Left lung (tissue), 14 donors: ENCODE results near the gene PRICKLE3. TPM values are rescaled to one million over a fixed set of nuclear protein-coding genes. Genes with fewer than 3 reads are reported as not detected.

Source experiments
- ATAC-seq: fragments of 200-7000 bp; cut with Tn5 transposase; one replicate; pipeline ENCODE4 v1.9.1; 2020; ENCODE audit warnings: moderate library complexity
- DNase-seq, 4 donors: peaks; one replicate each; pipeline ENCODE4 v3.0.0-alpha.2; 2013 to 2020
- H3K27ac ChIP-seq, 2 donors: fragments of 200-600 bp; sonication (generic) in 1 of 2; one replicate each; pipeline versions ENCODE4 v1.5.0 to v1.8.0; 2020 to 2021
- H3K27me3 ChIP-seq, 2 donors: fragments of 200-600 bp; sonication (generic) in 1 of 2; one replicate each; pipeline versions ENCODE4 v1.5.0 to v1.8.0; 2020 to 2021
- H3K36me3 ChIP-seq, 2 donors: fragments of 200-600 bp; sonication (generic) in 1 of 2; one replicate each; pipeline versions ENCODE4 v1.5.0 to v1.8.0; 2020 to 2021
- H3K4me1 ChIP-seq, 2 donors: fragments of 200-600 bp; one replicate each; pipeline ENCODE4 v1.8.0; 2021
- H3K4me3 ChIP-seq, 2 donors: fragments of 200-600 bp; sonication (generic) in 1 of 2; one replicate each; pipeline versions ENCODE4 v1.5.0 to v1.8.0; 2020 to 2021; ENCODE audit warnings: mild to moderate bottlenecking in 1 of 2
- H3K9me3 ChIP-seq, 2 donors: fragments of 200-600 bp; sonication (generic) in 1 of 2; one replicate each; pipeline versions ENCODE4 v1.5.0 to v1.8.0; 2020 to 2021
- intact Hi-C, 2 donors: fragments of 100-400 bp; cut with DNase I; formaldehyde crosslinking; loops; one replicate each; pipeline versions ENCODE4 v1.11.2 to v1.14.2; 2022
- long read RNA-seq, 12 donors: library from polyadenylated mRNA in 2 of 12; unstranded in 2 of 12; transcript quantifications; one replicate each; pipeline ENCODE4 v2.0.0 and lab custom pipeline, GENCODE V29; 2019 to 2026
- polyA plus RNA-seq, 6 donors: library from polyadenylated mRNA; unstranded; fragments of 120-200 nt; gene quantifications; one replicate each; pipeline ENCODE4 v1.2.1, GENCODE V29; 2013; ENCODE audit not compliant: insufficient read length in 6 of 6
- total RNA-seq, 2 donors: library from RNA; stranded (reverse); fragmentation: NEBNext Ultra II Directional; extraction: Animal tissue kit (Norgen Biotek cat#: 25700); gene quantifications; one replicate each; pipeline ENCODE4 v1.2.1, GENCODE V29; 2021
- TF ChIP-seq, protein P1 (sequence below), 2 donors: fragments of 200-600 bp; sonication (generic) in 1 of 2; IDR thresholded peaks; one replicate each; pipeline versions ENCODE4 v1.5.0 to v1.8.0; 2021; ENCODE audit warnings: antibody characterized with exemption in 2 of 2
- donor health status: DM: no; HTN: yes; CAD: no.
- donor health status: DM: no; HTN: no; CAD: no.

The PRICKLE3 gene
- total RNA-seq (10 to 100 TPM; 14.0 to 17.6 TPM), polyA plus RNA-seq (1 to 10 TPM; 5.5 to 6.6 (median 5.6) TPM)
- long read RNA-seq, donor 1, partial matches to known transcripts, result 0 of 2 reads
- long read RNA-seq, donor 1, other reads (novel, unspliced or antisense), result 0 of 2 reads
- long read RNA-seq, donor 2, partial matches to known transcripts, result 0 of 2 reads
- long read RNA-seq, donor 2, other reads (novel, unspliced or antisense), result 0 of 2 reads
- long read RNA-seq, donor 3, partial matches to known transcripts, result 0 of 2 reads
- long read RNA-seq, donor 3, other reads (novel, unspliced or antisense), result 0 of 2 reads
- long read RNA-seq, donor 4, partial matches to known transcripts, result 0 of 2 reads
- long read RNA-seq, donor 4, other reads (novel, unspliced or antisense), result 2 of 2 reads
- long read RNA-seq, donor 5, partial matches to known transcripts, result 0 of 2 reads
- long read RNA-seq, donor 5, other reads (novel, unspliced or antisense), result 0 of 2 reads
- long read RNA-seq, donor 6, result 0 reads
- long read RNA-seq, donor 7, result 0 reads
- long read RNA-seq, donor 8, partial matches to known transcripts, result 0 of 2 reads
- long read RNA-seq, donor 8, other reads (novel, unspliced or antisense), result 0 of 2 reads
- long read RNA-seq, donor 9, result 0 reads
- long read RNA-seq, donor 10, result 0 reads
- long read RNA-seq, donor 11, result 0 reads
- long read RNA-seq, donor 12, partial matches to known transcripts, result 0 of 1 reads
- long read RNA-seq, donor 12, other reads (novel, unspliced or antisense), result 0 of 1 reads

DNA sequence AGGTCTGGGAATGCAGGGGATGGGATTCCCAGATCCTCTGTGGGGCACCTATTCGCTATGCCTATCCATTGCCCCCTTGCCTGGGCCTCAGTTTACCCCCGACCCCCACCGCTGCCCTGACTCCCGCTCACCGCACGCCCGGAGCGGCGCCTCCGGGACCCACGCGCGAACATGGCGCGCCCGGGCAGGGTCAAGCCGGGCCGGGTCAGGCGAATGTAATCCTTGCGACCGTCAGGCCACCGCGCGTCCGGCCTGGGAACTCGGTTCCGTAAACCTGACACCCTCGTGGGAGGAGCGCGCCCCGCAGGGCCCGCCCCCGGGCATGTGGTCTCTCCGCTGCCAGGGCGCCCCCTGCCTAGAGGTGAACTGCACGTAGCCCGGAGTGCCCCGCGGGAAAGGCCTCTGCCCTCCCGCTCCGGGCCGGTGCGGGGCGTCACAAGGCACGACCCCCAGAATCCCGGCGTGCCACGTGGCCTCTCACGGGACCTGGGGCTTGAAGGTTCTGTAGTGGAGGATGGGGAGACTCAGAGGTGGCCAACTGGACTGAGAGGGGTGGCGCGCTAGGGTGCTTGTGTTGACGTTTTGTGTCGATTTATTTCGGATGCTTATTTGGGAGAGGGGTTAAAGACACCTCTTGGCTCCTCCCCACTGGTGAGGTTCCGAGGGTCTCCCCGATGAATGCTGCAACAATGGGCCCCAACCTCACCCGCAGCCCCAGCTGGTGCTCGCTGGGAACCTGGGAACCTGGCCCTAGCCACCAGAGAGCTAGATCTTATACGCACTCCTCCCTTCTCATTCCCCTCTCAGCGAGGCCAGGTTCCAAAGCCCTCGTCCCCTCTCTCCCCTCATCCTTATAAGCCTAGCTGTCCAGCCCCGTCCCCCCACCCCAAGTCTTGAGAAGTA is at the start of gene PRICKLE3:
Gene PRICKLE3, minus strand, starts transcription at position 249 of the 903 bp plus-strand sequence. Its CDS starts 76 bp downstream, at position 173.
- peak within 1 kb of the TSS; percentile 70 to 75 for H3K27ac ChIP-seq
- ATAC-seq (peak; percentile 53), DNase-seq (peak in 3 of 4 donors; percentile 77 to 96 (median 87))
- H3K27me3 ChIP-seq, result no peaks in the 10 kb centered on the region
- TF ChIP-seq, protein P1, sequence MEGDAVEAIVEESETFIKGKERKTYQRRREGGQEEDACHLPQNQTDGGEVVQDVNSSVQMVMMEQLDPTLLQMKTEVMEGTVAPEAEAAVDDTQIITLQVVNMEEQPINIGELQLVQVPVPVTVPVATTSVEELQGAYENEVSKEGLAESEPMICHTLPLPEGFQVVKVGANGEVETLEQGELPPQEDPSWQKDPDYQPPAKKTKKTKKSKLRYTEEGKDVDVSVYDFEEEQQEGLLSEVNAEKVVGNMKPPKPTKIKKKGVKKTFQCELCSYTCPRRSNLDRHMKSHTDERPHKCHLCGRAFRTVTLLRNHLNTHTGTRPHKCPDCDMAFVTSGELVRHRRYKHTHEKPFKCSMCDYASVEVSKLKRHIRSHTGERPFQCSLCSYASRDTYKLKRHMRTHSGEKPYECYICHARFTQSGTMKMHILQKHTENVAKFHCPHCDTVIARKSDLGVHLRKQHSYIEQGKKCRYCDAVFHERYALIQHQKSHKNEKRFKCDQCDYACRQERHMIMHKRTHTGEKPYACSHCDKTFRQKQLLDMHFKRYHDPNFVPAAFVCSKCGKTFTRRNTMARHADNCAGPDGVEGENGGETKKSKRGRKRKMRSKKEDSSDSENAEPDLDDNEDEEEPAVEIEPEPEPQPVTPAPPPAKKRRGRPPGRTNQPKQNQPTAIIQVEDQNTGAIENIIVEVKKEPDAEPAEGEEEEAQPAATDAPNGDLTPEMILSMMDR (IDR thresholded peaks at IDR 0.05), result peak; percentile 30 to 37
- peaks cover 0 to 21% of the 10 kb centered on the region in 2 donors for H3K4me1 ChIP-seq
- peak within 1 kb of the TSS; percentile 22 to 51 for H3K4me3 ChIP-seq
- intact Hi-C loops, result no loop called here
- peaks cover 0 to 17% of the 10 kb centered on the region in 2 donors for H3K36me3 ChIP-seq
- no peaks in the 10 kb centered on the region for H3K9me3 ChIP-seq

DNA sequence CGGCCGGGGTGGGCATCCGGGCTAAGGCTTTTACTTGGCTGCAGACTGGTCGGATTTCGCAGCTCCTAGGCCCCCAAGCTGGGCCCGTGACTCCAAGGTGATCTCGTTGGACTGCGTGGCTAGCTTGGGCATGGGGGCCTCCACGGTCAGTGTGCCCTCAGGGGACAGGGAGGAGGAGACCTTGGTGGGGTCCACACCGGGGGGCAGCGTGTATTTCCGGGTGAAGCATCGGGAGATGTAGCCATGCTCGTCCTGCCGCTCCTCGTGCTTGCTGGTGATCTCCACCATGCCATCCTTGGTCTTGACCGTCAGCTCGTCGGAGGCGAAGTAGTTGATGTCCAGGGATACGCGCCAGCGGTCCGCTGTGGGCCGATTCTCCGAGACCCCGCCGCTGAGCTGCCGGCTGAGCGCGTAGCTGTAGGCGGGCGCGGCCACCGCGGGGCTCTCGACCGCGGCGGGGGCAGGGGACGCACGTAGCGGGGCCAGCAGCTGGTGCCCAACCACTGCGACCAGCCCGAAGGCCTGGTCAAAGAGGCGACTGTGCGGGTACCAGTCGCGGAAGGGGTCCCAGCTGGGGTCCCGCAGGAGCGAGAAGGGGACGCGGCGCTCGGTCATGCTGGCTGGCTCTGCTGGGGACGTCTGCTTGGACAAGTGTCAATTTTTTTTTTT is 47.8 kb upstream of the PRICKLE3 start:
- H3K4me3 ChIP-seq, result no peak overlapping the region
- no peaks in the 10 kb centered on the region for H3K27me3 ChIP-seq
- no peak overlapping the region for H3K27ac ChIP-seq
- TF ChIP-seq, protein P1 (IDR thresholded peaks at IDR 0.05), result no peak
- no peak for DNase-seq
- H3K36me3 ChIP-seq, result no peaks in the 10 kb centered on the region
- peaks cover 0 to 17% of the 10 kb centered on the region in 2 donors for H3K4me1 ChIP-seq
- no peak for ATAC-seq
- intact Hi-C loops, result no loop called here
- H3K9me3 ChIP-seq, result no peaks in the 10 kb centered on the region

DNA sequence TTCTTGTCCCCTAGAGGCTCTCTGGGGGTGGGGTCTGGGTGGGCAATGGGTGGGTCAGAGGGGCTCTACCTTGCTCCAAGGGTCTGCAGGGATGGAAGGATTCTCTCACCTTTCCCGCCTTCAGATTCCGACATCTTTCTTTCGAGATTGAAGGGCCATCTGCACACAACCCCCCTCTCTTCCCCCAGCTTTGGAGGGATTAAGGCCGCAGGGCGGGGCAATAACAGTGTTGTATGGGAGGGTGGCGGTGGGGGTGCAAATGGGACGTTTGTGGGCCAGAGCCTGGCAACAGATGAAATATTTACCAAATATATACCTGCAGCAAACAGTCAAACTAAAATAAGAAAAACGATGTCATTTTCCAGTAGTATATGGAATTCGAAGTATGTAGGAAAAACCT is 47.0 kb upstream of the PRICKLE3 start, which contains the start of gene CACNA1F:
Gene CACNA1F, minus strand, starts transcription at position 165 of the 400 bp plus-strand sequence. Its CDS starts 31 bp downstream, at position 134.
- ATAC-seq, result no peak
- no peak within 1 kb of the TSS for H3K27ac ChIP-seq
- no peak for DNase-seq
- H3K4me1 ChIP-seq, result peaks cover 0 to 17% of the 10 kb centered on the region in 2 donors
- no peak within 1 kb of the TSS for H3K4me3 ChIP-seq
- H3K9me3 ChIP-seq, result no peaks in the 10 kb centered on the region
- intact Hi-C loops, result no loop called here
- TF ChIP-seq, protein P1 (IDR thresholded peaks at IDR 0.05), result no peak
- H3K36me3 ChIP-seq, result no peaks in the 10 kb centered on the region
- H3K27me3 ChIP-seq, result no peaks in the 10 kb centered on the region

DNA sequence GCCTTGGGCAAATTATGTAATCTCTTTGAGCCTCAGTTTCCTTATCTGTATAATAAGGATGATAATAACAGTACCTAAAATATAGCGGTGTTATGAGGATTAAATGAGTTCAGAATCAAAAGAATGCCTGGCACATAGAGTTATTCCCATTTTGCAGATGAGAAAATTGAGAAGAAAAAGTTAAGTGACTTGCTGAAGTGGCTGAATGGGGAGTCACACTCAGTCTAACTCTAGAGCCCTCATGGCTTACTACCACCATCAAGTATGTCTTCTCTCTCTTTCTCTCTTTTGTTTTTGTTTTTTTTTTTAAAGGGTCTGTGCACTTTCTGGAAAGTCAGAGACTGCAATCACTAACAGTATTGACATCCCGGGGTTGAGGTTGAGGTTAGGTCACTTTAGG is 46.4 kb upstream of the PRICKLE3 start:
- intact Hi-C loops, result no loop called here
- ATAC-seq, result no peak
- TF ChIP-seq, protein P1 (IDR thresholded peaks at IDR 0.05), result no peak
- Histone ChIP-seq H3K4me3 (no peak overlapping the region), H3K4me1 (peaks cover 0 to 17% of the 10 kb centered on the region in 2 donors), H3K27ac (no peak overlapping the region), H3K27me3 (no peaks in the 10 kb centered on the region), H3K9me3 (no peaks in the 10 kb centered on the region), H3K36me3 (no peaks in the 10 kb centered on the region)
- no peak for DNase-seq
